DND-41 (cell line): ENCODE results near the gene RBBP7.

Source experiments
- ATAC-seq: fragments of 200-7000 bp; cut with Tn5 transposase; 3 replicates; pipeline ENCODE4 v1.9.1; 2021; ENCODE audit warnings: low read depth; ENCODE audit not compliant: insufficient read depth
- DNase-seq: peaks from one replicate; pipeline ENCODE4 v3.0.0-alpha.2; 2020
- H2AFZ ChIP-seq: 2 replicates; pipeline ENCODE4 v1.6.0; 2012; ENCODE audit warnings: low read depth, low read length
- H3K27ac ChIP-seq: 2 replicates; pipeline ENCODE4 v1.5.1; 2012; ENCODE audit warnings: low read length, inconsistent platforms
- H3K27me3 ChIP-seq: fragments of 200-600 bp; sonication (generic); 2 replicates; pipeline ENCODE4 v1.6.0; 2012; ENCODE audit warnings: low read length, mild to moderate bottlenecking, inconsistent platforms; ENCODE audit not compliant: insufficient read depth, poor library complexity
- H3K36me3 ChIP-seq: 2 replicates; pipeline ENCODE4 v1.5.1; 2012; ENCODE audit warnings: low read length, inconsistent platforms; ENCODE audit not compliant: insufficient read depth
- H3K4me1 ChIP-seq: 2 replicates; pipeline ENCODE4 v1.5.1; 2012; ENCODE audit warnings: mild to moderate bottlenecking, low read length; ENCODE audit not compliant: insufficient read depth
- H3K4me2 ChIP-seq: 2 replicates; pipeline ENCODE4 v1.6.0; 2012; ENCODE audit warnings: mild to moderate bottlenecking, moderate library complexity, low read length, inconsistent platforms; ENCODE audit not compliant: insufficient read depth
- H3K4me3 ChIP-seq, 2 experiments: fragments of 200-600 bp in 1 of 2; shearing (Covaris generic) in 1 of 2; 2 replicates each; pipeline ENCODE4 v1.5.1; 2012 to 2016; ENCODE audit warnings: inconsistent platforms in 2 of 2, low read length in 2 of 2, mild to moderate bottlenecking in 2 of 2, low read depth in 1 of 2, moderate library complexity in 1 of 2
- H3K79me2 ChIP-seq: 2 replicates; pipeline ENCODE4 v1.6.0; 2012; ENCODE audit warnings: low read length, inconsistent platforms; ENCODE audit not compliant: insufficient read depth
- H3K9ac ChIP-seq: 2 replicates; pipeline ENCODE4 v1.6.0; 2012; ENCODE audit warnings: low read depth, mild to moderate bottlenecking, inconsistent platforms, low read length, moderate library complexity
- H3K9me3 ChIP-seq: 2 replicates; pipeline ENCODE4 v1.5.1; 2012; ENCODE audit warnings: low read length, moderate library complexity, mild to moderate bottlenecking, inconsistent platforms; ENCODE audit not compliant: insufficient read depth, severe bottlenecking
- H4K20me1 ChIP-seq: 2 replicates; pipeline ENCODE4 v1.6.0; 2012; ENCODE audit warnings: low read length; ENCODE audit not compliant: insufficient read depth
- CTCF ChIP-seq: IDR thresholded peaks from 2 replicates; pipeline ENCODE4 v1.5.1; 2012; ENCODE audit warnings: borderline replicate concordance, low read length, moderate library complexity, mild to moderate bottlenecking; ENCODE audit not compliant: poor library complexity, severe bottlenecking; ENCODE audit errors: extremely low read depth
- EZH2 ChIP-seq: IDR thresholded peaks from 3 replicates; pipeline ENCODE4 v1.6.1; 2012; ENCODE audit warnings: borderline replicate concordance, low read depth, mild to moderate bottlenecking, moderate library complexity, low read length, inconsistent platforms; ENCODE audit not compliant: severe bottlenecking

The RBBP7 gene

GRCh38 chrX:16839219-16839851 lies 30.8 kb downstream of the RBBP7 start:
- Histone ChIP-seq H3K36me3 (peaks cover 79% of the 10 kb centered on the region), H3K4me1 (no peaks in the 10 kb centered on the region), H3K27ac (no peak overlapping the region), H3K27me3 (no peaks in the 10 kb centered on the region), H3K4me2 (no peak overlapping the region), H3K9ac (no peak overlapping the region), H4K20me1 (no peaks in the 10 kb centered on the region), H3K79me2 (no peaks in the 10 kb centered on the region), H2AFZ (no peak overlapping the region), H3K9me3 (no peaks in the 10 kb centered on the region), H3K4me3 (no peak overlapping the region)
- TF ChIP-seq EZH2 (no peak), CTCF (no peak)
- ATAC-seq (peak; percentile 41; the same call in 2 of the 3 replicates), DNase-seq (no peak)

GRCh38 chrX:16838202-16839066 lies 31.7 kb downstream of the RBBP7 start:
- H4K20me1 ChIP-seq: no peaks in the 10 kb centered on the region
- DNase-seq (no peak), ATAC-seq (no peak)
- H3K4me3 ChIP-seq: no peak overlapping the region
- H3K9me3 ChIP-seq: no peaks in the 10 kb centered on the region
- H3K36me3 ChIP-seq: peaks cover 79% of the 10 kb centered on the region
- no peak overlapping the region for H3K9ac ChIP-seq
- H3K4me2 ChIP-seq: no peak overlapping the region
- H3K79me2 ChIP-seq: no peaks in the 10 kb centered on the region
- no peaks in the 10 kb centered on the region for H3K27me3 ChIP-seq
- H3K4me1 ChIP-seq: no peaks in the 10 kb centered on the region
- H2AFZ ChIP-seq: no peak overlapping the region
- no peak for TF ChIP-seq EZH2
- H3K27ac ChIP-seq: no peak overlapping the region

- H4K20me1 ChIP-seq: no peaks in the 10 kb centered on the region
- H3K4me3 ChIP-seq: no peak overlapping the region
- H3K27me3 ChIP-seq: no peaks in the 10 kb centered on the region
- H3K9ac ChIP-seq: no peak overlapping the region
- no peak overlapping the region for H3K27ac ChIP-seq
- no peak for DNase-seq
- H3K79me2 ChIP-seq: no peaks in the 10 kb centered on the region
- H3K4me1 ChIP-seq: no peaks in the 10 kb centered on the region
- no peaks in the 10 kb centered on the region for H3K9me3 ChIP-seq
- no peak overlapping the region for H3K4me2 ChIP-seq
- no peak overlapping the region for H2AFZ ChIP-seq
- ATAC-seq: peak; percentile 66
- TF ChIP-seq CTCF (peak; percentile 49), EZH2 (no peak)
- H3K36me3 ChIP-seq: peaks cover 80% of the 10 kb centered on the region
Observed at GRCh38 chrX:16836371-16836770, 33.8 kb downstream of the RBBP7 start.

GRCh38 chrX:16834806-16835205 lies 35.4 kb downstream of the RBBP7 start:
- Histone ChIP-seq H3K27ac (no peak overlapping the region), H3K9ac (no peak overlapping the region), H3K9me3 (no peaks in the 10 kb centered on the region), H4K20me1 (no peaks in the 10 kb centered on the region), H3K36me3 (peaks cover 77% of the 10 kb centered on the region), H3K4me2 (no peak overlapping the region), H2AFZ (no peak overlapping the region), H3K27me3 (no peaks in the 10 kb centered on the region), H3K79me2 (no peaks in the 10 kb centered on the region), H3K4me3 (no peak overlapping the region), H3K4me1 (no peaks in the 10 kb centered on the region)
- TF ChIP-seq CTCF (no peak), EZH2 (no peak)
- no peak for DNase-seq
- no peak for ATAC-seq
